Retinal pigment epithelial cell (primary cell): ENCODE results near the gene ZNF423.

ENCODE experiments used
- DNase-seq: peaks from one replicate; pipeline ENCODE4 v3.0.0-alpha.2; 2010; ENCODE audit warnings: low read depth
- H3K4me3 ChIP-seq: 2 replicates; pipeline ENCODE4 v1.5.1; 2011; ENCODE audit warnings: mild to moderate bottlenecking, low read length, control low read depth, moderate library complexity
- CTCF ChIP-seq: conservative IDR thresholded peaks from 2 replicates; pipeline ENCODE4 v1.5.1; 2011; ENCODE audit warnings: low read depth, low read length, control low read depth, inconsistent platforms

ZNF423 gene

GRCh38 chr16:49647673-49648072, 208.2 kb downstream of the ZNF423 start:
- H3K4me3 ChIP-seq, result no peak overlapping the region
- no peak for DNase-seq
- TF ChIP-seq CTCF, result no peak

GRCh38 chr16:49645263-49645662, 210.6 kb downstream of the ZNF423 start:
- DNase-seq, result no peak
- H3K4me3 ChIP-seq, result no peak overlapping the region
- TF ChIP-seq CTCF, result no peak

DNA sequence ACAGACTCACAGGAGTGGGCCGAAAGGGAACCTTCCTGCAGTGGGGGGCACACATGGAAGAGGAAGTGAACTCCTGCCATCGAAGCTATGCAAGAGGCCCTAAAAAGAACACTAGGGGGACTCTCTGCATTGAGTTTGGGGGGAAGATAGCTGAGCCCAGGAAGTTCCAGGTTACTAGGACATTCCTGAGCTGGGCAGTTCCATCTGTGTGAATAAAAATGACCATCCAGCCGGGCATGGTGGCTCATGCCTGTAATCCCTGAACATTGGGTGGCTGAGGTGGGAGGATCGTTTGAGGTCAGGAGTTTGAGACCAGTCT, 211.8 kb downstream of the ZNF423 start:
- H3K4me3 ChIP-seq, result no peak overlapping the region
- DNase-seq, result no peak
- peak; percentile 37 for TF ChIP-seq CTCF

DNA sequence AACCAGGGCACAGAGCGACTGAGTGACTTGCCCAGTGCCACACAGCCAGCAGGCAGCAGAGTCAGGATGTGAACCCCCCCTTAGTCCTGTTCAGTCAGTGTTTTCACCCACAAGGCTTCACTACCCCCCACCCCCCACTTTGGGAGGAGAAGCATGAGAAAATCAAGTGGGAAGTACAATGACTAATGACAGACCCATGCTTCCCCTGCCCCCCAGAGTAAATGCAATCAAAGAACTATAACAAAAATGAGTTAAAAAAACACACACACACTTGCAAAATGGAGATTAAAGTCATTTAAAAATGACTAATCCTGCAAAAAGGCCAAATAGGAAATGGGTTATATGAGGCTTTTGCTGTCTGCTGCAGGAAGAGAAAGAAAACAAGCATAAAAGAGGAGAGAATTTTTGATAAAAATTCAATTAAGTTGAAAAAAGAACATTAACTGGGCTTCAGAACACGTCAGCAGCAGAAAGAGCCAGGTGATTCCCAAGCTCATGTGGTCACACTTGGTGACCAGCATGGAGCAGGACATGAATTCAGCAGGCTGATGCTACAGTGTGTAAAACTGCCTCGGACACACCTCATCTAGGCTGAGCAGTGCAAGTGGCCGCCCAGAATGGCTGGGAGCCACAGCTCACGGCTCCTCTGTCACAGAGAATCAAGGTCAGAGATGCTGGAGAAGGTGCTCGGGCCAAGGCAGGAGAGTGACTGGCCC, 212.3 kb downstream of the ZNF423 start:
- H3K4me3 ChIP-seq, result no peak overlapping the region
- DNase-seq, result peak; percentile 21
- TF ChIP-seq CTCF, result no peak

DNA sequence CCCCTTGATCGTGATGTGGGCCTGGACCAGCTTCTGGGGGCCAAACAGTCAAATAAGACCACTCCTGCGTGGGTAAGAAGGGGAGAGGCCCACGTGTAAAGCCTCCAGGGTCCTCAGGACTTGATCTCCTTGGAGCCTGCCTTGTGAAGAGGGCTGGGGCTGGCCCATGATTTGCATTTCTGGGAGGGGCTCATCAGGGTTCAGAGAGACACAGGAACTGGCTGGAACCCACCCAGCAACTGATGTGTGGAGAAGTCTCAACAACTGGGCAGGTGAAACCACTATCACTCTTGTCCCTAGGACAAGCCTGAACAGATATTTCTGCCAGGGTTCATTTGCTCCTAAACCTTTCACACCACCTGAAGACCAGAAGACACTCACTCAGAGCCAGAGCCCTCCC, 214.7 kb downstream of the ZNF423 start:
- no peak for DNase-seq
- TF ChIP-seq CTCF, result no peak
- no peak overlapping the region for H3K4me3 ChIP-seq

DNA sequence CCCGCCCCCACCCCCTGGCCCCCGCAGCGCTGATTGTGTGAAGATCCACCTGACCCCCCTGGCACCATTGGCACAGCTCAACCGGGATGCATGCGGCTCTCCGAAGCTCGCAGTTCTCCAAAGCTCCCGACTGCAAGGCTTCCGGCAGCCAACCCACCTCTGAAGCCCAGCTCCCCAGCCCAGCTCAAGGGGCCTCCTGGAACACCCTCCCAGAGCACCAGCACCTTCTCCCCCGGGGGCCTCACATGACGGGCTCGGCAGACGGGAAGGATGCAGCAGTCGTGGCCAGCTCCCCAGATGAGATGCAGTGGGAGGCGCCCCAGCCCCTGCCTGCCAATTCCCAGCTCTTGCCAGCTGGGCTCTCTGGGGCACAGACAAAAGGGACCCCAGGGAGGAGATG, 215.3 kb downstream of the ZNF423 start:
- no peak for DNase-seq
- TF ChIP-seq CTCF, result no peak
- H3K4me3 ChIP-seq, result no peak overlapping the region

GRCh38 chr16:49639739-49640431, 216.0 kb downstream of the ZNF423 start:
- H3K4me3 ChIP-seq, result no peak overlapping the region
- no peak for TF ChIP-seq CTCF
- DNase-seq, result no peak
